Muscle of arm (tissue), 12 donors: ENCODE measurements around the gene IGSF9. TPM values are rescaled to one million over a fixed set of nuclear protein-coding genes. Genes with fewer than 3 reads are reported as not detected.
"Not testable (repeated sequence)": the region's sequence is repeated elsewhere in the genome, so short reads cannot be mapped to it uniquely, and the experiment has no call there.

ENCODE experiments used
- DNase-seq: peaks from one replicate; pipeline ENCODE4 v3.0.0-alpha.2; 2013
- polyA plus RNA-seq, 12 donors: library from polyadenylated mRNA; unstranded; fragments of 120-200 nt; gene quantifications; one replicate each; pipeline ENCODE4 v1.2.1, GENCODE V29; 2013; ENCODE audit not compliant: insufficient read length in 12 of 12

IGSF9 gene
- polyA plus RNA-seq, 12 donors = 0.22 to 27.3 (median 0.56) TPM; not detected in 1

DNA sequence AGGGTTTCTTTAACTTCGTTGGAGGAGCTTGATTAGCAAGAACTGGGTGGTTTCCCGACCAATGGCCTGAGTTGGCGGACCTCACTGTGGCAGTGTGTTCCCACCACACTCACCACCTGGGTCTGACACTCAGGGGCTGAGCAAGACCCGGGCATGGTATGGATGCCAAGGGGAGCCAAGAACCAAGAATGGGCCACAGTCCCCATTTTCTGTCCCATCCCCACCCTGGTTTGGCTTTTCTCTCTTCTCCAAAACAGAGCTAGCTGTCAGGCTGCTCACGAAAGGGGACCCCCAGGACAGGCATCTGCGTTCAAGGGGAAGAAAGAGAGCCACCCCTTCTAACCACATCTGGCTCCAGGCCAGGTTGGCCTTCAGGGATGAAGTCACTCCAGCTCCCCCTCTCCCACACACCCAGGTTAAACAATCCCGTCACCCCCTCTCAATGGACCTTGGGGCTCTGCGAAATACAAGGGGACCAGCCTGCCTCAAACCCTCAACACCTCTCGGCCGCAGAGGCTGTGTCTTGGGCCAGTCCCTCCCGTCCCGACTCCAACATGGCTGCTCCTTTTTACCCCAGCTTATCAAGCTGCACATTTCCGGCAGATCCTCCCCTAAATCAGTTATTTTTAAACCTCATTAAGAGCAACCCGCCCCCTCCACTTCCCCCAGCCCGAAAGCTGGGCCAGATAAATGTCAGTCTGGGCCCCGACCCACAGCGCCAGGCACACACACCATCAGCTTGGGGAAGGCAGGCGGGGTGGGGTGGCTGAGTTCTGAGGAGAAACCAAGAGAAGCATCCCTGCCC, 23.5 kb downstream of the IGSF9 start:
- DNase-seq = no peak

- no peak for DNase-seq
Observed at GRCh38 chr1:159921251-159921650, 24.2 kb downstream of the IGSF9 start.

- no peak for DNase-seq
Observed at GRCh38 chr1:159920651-159921050, 24.8 kb downstream of the IGSF9 start.

DNA sequence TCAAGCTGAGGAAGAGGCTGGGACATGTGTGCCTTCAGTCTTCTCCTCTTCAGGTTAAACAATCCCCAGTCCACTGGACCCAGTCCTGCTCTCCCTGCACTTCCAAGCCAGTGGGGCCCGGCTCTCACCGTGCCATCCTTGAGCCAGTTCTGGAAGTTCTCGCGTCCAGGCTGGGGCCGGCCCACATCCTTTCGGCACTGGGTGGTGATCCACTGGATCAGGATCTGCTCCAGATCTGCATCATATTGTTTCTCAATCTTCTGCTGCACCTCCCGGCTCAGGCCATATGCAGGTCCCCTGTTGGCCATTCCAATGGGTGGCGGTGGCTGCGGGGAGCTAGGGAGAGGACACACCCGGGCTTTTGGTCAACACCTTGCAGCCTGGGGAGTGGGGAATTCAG, 25.2 kb downstream of the IGSF9 start:
- no peak for DNase-seq

GRCh38 chr1:159919236-159919865, 26.1 kb downstream of the IGSF9 start:
- no peak for DNase-seq

DNA sequence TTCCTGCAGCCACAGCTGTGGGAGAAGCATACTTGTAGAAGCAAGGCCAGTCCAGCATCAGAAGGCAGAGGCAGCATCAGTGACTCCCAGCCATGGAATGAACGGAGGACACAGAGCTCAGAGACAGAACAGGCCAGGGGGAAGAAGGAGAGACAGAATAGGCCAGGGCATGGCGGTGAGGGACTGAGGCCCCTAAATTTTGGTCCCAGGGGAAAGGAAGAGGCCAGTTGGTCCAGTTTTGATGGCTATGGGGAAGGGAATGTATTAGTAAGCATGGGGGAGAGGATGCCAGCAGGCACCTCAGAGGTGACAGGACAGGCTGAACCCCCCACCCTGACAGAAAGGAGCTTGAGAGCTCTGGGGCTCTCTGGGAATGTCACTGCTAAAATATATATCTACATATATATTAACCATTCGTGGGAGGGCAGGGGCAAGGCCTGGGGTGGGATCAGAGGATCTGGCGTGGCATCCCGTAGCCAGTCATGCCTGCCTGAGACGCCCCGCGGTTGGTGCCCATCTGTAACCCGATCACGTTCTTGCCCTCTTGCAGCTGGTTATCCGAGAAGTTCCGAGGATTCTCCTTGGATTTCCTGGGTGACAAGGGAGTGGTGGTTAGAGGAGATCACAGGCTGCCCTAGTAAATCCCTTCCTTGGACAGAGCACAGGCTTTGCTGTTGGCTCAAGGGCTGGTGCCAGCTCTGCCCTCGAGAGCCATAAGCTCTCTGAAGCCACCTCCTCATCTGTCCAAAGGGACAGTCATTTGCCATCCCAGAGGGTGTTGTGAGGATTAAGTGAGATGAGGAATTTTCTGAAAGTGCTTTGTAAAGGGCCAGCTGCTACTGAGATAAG, 26.8 kb downstream of the IGSF9 start:
- no peak for DNase-seq

GRCh38 chr1:159917533-159918351, 27.7 kb downstream of the IGSF9 start:
- no peak for DNase-seq

DNA sequence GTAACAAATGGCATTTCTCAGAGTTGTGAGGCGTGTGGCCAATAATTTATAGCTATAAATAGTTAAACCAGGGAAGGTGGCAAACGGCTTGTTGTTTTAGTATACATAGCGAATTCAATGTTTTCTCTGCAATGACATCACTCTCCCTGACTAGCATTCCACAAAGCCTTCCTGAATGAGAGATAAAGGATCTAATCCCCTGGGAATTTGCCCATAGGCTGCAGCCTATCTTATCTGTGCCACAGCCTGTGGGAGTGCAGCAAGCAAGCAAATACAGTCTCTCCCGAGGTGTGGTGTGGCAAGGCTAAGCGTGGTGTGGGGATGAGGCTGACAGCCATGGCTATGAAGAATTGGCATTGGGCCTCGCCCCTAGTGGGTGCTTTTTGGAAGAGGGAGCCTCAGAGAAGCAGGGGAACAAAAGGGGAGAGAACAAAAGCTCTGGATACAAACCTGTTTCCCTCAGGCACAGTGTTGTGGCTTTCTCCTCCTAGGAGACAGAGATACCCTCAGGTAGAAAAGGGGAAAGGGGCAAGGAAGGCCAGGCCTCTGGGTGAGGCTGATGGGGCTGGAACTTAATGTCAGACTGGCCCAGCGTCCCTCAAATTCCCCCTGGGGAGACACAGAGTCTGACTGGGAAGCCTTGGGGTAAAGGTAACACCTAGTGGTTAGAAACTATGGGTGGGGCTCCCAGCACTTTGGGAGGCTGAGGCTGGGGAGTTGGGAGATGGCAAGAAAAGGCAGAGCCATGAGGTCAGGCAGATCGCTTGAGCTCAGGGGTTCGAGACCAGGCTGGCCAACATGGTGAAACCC, 29.0 kb downstream of the IGSF9 start:
- no peak for DNase-seq

DNA sequence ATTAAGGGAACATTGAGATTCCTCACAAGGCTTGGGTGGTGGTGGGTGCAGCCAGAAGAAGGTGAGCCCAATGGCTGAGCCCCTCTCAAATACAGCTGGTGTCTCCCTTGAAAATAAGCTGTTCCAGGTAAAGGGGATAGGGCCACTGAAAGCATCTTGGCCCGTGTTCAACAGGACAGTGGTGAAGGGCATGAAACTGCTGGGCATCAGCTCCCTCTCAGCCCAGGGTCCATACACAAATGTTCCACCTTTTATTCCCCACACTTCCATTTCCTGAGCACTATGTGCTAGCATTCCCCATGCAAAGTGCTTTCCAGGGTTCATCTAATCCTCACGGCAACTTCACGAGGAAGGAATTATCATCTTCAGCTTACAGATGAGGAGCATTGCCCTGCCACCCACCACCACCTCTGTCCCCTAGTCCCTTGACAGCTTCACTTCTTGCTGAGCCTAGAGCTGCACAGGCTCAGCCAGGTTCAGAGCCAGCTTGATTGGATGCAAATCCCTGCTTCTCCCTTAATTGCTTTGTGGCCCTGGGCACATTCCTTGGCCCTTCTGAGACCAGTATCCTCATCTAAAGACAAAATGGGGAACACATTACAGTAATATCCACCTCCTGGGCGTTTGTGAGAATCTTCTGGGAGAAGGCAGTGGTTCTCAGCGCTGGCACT, 29.7 kb downstream of the IGSF9 start:
- no peak for DNase-seq

GRCh38 chr1:159914252-159915018, 31.0 kb downstream of the IGSF9 start:
- no peak for DNase-seq

DNA sequence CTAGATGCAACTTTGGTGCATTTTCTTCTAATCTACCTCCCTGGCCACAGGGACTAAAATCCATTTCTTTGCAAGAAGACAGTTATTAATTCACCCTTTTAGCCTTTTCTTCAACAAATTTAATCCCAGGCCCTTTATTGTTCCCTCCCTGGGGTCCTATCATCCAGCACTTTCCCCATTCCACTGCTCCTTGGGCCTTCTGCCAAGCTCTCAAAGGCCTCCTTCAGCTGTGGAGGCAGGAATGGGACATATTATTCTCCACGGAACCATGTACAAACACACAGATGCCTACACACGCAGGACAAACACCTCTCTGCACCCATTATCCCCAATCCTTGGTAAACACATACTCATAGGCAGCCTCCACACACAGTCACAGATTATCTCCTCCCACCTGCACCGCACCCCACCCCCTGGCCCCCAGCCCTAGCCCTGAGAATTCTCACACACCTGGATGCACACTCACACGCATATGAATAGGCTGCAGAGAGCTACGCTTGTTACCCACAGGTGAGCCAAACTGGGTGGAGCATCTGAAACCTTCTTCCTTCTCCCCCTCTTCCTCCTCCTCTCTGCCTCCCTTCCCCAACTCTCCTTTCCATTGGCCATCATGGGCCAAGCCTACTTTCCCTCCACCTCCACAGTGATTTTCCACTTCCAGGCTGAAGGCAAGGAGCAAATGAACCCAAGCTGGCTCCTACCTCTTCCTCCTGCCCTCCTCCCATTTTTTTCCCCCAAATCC, 31.8 kb downstream of the IGSF9 start:
- no peak for DNase-seq

DNA sequence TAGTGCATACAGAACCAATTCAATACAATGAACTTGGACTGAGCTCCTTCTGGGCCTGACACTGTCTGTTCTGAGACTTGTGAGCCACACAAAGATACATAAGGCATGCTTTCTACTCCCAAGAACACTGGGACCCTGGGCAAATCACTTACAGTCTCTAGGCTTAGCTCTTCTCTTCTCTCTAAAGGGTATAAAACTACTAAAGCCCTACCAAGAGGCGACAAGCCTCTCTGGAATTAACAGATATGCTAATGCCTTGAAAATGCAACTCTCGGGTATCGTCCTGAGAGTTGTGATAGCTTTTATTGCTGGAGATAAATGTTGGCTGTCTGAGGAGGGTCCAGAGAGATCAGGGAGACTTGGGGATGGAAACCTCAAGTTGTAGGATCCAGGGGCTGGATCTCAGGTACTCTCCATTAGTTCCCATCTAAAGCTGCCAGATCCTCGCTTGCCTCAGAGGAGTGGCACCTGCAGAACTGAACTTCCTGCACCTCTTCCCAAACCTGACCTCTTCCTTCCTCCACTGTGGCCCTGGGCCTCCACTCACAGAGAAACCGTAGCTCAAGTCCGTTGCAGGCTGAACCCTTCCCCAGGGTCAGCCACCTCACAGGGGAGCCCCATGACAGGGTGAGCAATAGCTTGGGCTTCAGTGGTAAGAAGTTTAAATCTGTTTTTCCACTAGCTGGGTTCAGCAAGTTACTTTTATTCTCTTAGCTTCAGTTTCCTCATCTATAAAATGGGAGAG, 33.9 kb downstream of the IGSF9 start:
- no peak for DNase-seq

DNA sequence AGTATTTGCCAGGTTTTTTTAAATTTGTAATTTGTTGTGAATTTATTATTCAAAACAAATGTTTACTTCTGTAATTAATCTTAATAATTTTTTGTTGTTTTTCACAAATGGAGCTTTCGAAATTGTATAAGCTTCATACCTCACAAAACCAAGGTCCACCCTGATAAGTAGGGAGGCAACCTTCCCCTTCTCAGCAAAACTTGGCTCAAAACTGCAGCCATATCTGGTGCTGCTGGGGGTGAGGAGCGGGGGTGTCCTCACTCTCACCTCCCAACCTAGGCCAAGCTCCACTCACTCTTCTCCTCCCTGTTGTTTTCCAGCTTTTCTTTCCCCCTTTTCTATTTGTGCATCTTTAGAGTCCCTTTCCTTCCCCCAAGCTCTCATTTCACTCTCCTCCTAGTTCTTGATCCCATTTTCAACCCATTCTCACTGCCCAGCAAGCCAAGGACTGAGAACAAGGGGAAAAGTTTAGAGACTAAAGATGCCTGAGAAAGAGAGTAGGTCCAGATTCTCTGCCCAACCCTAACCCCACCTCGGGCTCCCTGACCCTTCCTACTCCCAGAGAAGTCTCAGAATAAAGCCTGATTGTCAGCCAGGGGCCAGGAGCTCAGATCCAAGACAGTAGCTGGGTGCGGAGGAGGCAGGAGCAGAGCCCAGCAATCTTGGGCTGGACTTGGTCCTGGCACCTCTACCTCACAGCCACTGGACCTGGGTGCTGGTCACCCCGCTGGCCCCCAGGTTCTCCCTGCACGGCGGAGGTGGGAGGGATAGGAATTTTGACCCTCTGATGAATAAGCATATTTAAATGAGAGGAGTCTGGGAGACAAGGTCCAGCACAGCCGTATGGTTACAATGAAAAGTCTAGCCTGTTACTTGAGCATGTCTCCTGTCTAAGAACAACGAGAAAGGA, 37.1 kb downstream of the IGSF9 start:
- DNase-seq = no peak

DNA sequence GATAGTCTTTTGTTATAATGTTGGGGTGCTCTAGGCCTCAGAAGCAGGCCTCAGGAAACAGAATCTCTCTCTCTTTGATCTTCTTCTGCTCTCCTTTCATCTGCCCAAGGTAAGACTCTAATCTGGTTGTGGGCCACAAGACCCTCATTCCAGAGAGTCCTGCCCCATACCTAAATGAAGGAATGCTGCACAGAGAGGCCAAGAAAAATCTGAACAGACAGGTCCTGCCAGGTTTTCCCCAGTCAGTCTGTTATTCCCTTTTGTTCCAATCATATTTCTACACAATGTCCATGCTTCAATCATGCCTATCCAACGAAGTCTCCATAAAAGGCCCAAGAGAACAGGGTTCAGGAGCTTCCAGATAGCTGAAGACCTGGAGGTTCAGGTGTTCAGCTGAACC, 38.5 kb downstream of the IGSF9 start:
- DNase-seq = no peak

DNA sequence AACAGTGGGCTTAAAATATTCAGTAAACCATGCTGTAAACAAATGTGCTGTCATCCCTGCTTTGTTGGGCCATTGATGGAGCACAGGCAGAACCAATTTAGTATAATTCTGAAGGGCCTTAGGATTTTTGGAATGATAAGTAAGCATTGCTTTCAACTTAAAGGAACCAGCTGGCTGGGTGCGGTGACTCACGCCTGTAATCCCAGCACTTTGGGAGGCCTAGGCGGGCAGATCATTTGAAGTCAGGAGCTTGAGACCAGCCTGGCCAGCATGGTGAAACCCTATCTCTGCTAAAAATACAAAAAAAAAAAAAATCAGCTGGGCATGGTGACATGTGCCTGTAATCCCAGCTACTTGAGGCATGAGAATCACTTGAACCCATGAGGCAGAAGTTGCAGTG, 41.4 kb downstream of the IGSF9 start:
- not testable (repeated sequence) for DNase-seq

DNA sequence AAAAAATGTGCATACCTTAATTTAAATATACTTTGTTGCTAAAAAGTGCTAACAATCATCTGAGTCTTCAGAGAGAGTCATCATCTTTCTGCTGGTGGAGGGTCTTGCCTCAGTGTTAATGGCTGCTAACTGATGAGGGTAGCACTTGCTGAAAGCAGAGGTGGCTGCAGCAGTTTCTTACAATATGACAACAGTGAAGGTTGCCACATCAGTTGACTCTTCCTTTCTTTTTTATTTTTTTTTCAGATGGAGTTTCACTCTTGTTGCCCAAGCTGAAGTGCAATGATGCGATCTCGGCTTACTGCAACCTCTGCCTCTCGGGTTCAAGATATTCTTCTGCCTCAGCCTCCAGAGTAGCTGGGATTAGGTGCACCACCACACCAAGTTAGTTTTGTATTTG, 42.9 kb downstream of the IGSF9 start:
- no peak for DNase-seq
